ENCODE measurements around the gene BRAF.
"Not testable (repeated sequence)": the region's sequence is repeated elsewhere in the genome, so short reads cannot be mapped to it uniquely, and the experiment has no call there.

The BRAF gene

DNA sequence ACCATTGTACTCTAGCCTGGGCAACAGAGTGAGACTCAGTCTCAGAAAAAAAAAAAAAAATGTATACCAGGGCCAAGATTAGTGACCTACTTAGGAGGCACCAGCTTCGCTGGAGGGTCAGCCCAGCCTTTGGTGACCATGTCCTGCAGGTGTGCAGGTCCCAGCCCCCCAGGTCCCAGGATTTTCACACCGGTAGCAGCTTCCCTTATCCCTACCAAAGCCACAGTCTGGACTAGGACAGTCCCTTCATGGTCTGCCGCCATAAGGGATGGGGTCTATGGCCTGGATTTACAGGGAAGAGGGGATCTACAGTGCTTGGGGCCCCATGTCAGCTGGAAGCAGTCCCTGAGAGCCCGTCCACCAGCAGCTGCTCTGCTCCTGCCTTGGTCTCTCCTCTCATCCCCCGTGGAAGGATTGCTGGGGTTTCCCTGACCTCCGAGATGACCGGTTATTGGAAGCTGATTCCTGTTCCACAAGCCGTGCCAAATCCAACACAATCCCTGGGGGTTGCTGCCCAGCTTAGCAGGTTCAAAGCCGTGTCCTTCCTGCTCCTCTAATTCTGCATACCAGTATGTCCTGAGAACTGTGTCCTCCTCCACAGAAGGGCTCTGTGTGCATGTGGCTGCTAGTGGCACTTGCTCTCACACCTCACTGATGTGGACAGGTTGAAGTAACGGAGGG is 239.2 kb downstream of the BRAF start:
- in situ Hi-C loops (cut with MboI; ENCODE audit: low sequenced_read_pairs): no loop called here

DNA sequence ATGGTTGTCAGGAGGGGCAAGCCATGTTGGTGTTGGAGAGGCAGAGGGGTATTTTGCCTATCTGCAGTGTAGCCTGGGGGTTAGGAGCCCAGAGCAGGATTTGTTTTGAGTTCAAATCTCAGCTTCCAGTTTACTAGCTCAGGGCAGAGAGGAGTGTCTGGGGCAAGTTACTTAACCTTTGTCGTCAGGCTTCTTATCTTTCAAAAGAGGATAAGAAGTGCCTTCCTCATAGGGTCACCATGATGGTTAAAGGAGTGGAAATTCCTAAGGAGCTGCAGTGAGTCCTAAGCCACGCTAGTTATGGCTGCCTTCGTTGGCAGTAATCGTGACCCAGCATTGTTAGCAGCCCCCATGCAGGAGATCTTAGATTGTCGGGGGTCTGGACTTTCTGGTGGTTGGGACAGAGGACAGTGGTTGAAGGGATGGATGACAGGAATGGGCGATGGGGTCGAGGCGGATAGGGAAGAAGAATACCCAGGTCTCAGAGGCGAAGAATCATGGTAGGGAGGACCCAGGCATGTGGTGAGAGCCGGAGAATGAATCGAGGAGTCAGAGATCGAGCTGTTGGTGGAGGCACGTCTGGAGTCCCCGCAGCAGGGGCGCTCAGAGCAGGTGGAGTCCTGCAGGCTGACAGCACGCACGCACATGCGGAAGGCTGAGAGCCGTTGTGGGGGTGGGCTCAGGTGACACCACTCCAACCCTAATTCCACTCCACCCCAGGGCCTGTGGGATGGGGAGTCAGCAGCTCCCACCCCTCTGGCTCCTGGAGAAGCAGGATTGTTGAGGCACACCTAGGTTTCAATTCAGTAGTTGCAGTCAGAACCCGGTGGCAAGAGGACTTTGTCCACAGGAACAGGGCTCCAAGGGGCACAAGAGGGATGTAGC is 240.4 kb downstream of the BRAF start:
- in situ Hi-C loops (cut with MboI; ENCODE audit: low sequenced_read_pairs): no loop called here

DNA sequence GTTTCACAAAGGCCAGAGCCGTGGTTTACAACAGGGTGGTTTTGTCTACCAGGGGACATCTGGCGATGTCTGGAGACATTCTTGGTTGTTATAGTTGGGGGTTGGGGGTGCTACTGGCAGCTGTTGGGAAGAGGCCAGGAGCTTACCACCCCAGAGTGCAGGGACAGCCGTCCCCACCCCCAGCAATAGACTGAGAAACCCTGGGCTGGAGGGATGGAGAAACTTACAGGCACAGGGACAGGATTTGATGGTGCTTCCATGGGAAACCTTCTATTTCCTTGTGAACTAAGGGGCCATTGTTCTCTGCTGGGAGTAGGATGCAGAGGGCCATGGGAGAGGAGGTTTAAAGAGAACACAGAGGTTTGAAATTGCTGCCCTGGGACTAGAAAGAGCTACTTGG is 241.1 kb downstream of the BRAF start:
- in situ Hi-C loops (cut with MboI; ENCODE audit: low sequenced_read_pairs): no loop called here

DNA sequence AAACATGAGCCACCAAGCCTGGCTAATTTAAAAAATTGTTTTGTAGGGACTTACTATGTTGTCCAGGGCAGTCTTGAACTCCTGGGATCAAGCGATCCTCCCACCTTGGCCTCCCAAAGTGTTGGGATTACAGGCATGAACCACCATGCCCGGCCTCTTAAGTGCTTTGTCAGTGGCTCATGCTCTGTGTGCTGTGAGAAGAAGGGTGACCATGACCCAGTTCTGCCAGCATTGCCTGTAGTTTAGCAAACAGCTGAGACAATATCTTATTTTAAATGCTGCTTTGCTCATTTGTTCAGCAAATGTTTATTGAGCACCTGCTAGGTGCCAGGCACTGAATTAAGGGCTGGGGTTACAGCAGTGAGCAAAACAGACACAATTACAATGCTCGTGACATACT is 243.0 kb downstream of the BRAF start:
- in situ Hi-C loops (cut with MboI; ENCODE audit: low sequenced_read_pairs): no loop called here

GRCh38 chr7:140680886-140681285 is 243.8 kb downstream of the BRAF start:
- in situ Hi-C loops (cut with MboI; ENCODE audit: low sequenced_read_pairs): no loop called here

DNA sequence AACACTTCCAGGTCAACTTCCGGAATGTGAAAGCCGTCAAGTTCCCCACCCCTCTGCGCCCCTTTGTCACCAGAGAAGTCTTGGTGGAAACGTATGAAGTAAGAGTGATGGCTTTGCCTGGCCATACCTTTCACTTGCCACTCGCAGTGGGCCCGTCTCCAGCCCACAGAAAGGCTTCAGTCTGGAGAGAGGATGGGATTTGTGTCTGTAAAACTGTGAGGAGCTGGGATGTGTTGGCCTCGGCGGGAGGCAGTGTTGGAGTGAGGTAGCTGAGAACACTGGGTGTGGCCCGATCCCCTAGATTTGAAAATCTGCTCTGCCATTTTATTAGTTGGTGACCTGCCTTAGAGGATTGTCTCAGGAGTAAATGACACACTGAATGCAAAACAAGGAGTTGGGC is 245.5 kb downstream of the BRAF start:
- in situ Hi-C loops (cut with MboI; ENCODE audit: low sequenced_read_pairs): no loop called here

DNA sequence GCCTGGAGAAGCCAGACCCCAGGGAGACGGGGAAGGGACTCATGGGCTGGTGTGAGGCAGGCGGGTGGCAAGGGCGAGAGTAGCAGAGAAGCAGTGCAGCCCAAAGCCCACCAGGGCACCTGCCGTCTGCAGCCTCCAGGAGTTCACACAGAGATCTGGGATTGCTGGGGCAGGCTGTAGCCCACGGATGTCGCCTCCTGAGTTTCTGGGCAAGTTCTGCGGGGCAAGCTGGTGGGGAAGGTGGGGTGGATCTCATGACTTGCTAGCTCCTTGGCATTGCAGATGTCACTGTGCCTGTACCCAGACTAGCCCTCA is 246.0 kb downstream of the BRAF start:
- in situ Hi-C loops (cut with MboI; ENCODE audit: low sequenced_read_pairs): no loop called here

GRCh38 chr7:140678081-140678815 is 246.5 kb downstream of the BRAF start:
- in situ Hi-C loops (cut with MboI; ENCODE audit: low sequenced_read_pairs): no loop called here

DNA sequence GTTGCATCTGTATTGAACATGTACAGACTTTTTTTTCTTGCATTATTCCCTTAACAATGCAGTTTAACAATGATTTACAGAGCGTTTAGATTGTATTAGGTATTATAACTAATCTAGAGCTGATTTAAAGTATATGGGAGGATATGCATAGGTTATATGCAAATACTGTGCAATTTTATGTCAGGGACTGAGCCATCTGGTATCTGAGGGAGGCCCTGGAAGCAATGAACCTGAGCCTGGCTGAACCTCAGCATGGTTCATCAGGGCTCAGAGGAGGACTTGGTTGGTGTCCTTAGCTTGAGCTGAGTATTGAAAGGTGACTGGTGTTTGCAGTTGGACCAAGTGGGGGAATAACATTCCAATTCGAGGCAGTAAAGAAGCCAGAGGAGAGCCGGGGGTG is 247.2 kb downstream of the BRAF start:
- in situ Hi-C loops (cut with MboI; ENCODE audit: low sequenced_read_pairs): no loop called here

DNA sequence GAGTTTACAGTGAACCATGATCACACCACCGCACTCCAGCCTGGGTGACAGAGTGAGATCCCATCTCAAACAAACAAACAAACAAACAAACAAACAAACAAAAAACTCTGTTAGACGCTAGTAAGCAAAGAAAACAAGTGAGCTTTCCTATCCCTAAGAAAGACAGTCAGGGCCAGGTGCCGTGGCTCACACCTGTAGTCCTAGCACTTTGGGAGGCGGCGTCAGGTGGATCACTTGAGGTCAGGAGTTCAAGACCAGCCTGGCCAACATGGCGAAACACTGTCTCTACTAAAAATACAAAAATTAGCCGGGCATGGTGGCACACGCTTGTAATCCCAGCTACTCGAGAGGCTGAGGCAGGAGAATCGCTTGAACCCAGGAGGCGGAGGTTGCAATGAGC is 247.8 kb downstream of the BRAF start:
- in situ Hi-C loops (cut with MboI; ENCODE audit: low sequenced_read_pairs): not testable (repeated sequence)

DNA sequence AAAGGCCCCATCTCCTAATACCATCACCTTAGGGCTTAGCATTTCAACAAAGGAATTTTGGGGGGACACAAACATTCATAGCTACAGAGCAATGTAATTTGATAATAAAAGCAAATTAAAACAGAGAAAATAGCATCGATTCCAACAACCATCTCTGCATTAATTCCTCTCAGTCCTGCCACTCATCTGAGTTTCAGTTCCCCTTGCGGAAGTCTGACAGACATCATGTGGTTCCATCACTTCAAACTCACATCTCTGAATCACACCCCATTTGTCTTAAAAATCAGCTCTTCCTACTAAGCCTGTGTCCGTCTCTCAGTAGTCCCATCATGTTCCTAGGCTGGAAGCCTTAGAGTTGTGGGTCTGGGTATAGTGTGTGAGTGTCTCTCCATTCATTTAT is 248.4 kb downstream of the BRAF start:
- in situ Hi-C loops (cut with MboI; ENCODE audit: low sequenced_read_pairs): no loop called here

DNA sequence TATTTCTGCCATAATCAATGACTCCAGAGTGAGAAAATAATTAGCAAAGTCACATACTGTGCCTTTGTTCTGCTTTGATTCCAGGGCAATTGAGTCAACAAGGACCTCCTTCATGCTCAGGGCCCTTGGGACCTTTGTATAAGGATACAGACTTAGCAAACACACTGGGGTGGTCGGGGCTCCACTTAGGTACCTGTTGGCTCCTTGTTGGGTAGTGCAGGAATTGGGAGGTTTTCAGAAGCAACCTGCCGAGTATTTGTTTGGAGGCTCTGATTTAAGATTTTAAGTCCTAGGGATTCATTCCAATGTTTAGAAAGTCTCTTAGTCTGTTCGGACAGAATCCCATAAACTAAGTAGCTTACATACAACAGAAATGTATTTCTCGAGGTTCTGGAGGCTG is 249.0 kb downstream of the BRAF start:
- in situ Hi-C loops (cut with MboI; ENCODE audit: low sequenced_read_pairs): no loop called here

GRCh38 chr7:140674899-140675701 is 249.6 kb downstream of the BRAF start:
- in situ Hi-C loops (cut with MboI; ENCODE audit: low sequenced_read_pairs): no loop called here

DNA sequence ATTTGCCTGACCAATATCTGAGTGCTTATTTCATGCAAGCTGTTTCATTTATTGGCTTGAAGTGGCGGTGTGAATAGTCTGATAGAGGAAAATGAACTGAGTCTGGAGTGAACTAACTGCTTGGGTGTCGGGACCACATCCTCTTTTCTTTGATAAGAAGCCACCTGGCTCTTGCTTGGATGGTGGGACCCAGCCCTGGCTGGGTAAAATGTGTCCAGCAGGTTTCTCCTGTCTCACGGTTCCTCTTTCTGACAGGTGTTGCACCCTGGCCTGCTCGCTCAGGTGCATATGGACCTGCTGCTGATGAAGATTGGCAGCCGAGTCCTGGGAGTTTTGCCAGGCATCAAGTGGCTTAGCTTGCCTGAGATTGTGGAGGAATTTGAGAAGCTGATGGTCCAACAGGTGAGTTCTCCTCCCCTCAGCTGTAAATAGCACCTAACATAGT is 250.4 kb downstream of the BRAF start:
- in situ Hi-C loops (cut with MboI; ENCODE audit: low sequenced_read_pairs): no loop called here

GRCh38 chr7:140673774-140674155 is 251.0 kb downstream of the BRAF start:
- in situ Hi-C loops (cut with MboI; ENCODE audit: low sequenced_read_pairs): no loop called here

DNA sequence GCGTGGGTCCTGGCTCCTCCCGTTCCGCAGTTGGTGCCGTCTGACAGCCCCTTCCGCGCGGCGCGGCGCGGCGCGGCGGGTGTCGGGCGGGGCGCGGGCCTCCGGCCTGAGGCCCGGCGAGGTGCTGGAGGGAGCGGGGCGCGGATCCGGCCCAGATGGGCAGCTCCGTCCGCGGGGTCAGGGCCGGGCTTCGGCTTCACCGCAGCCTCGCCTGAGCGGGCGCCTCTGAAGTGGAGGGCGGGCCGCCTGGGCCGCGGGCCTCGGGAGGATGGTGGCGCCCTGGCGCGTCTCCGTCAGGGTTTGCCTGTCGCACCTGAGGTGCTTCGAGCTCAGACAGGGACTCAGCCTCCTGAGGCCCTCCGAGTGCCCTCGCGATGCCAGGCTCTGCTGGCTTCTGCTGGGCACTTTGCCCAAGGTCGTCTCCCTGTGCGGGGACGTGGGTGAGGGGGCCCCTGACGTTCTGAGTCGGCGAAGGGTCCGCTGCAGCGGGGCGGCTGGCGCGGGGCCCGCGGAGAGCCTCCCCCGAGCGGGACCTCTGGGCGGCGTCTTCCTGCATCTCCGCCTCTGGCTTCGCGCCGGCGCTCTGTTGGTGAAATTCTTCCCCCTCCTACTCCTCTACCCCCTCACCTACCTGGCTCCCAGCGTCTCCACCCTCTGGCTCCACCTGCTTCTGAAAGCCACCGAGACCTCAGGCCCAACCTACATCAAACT is 251.5 kb downstream of the BRAF start:
- in situ Hi-C loops (cut with MboI; ENCODE audit: low sequenced_read_pairs): no loop called here

DNA sequence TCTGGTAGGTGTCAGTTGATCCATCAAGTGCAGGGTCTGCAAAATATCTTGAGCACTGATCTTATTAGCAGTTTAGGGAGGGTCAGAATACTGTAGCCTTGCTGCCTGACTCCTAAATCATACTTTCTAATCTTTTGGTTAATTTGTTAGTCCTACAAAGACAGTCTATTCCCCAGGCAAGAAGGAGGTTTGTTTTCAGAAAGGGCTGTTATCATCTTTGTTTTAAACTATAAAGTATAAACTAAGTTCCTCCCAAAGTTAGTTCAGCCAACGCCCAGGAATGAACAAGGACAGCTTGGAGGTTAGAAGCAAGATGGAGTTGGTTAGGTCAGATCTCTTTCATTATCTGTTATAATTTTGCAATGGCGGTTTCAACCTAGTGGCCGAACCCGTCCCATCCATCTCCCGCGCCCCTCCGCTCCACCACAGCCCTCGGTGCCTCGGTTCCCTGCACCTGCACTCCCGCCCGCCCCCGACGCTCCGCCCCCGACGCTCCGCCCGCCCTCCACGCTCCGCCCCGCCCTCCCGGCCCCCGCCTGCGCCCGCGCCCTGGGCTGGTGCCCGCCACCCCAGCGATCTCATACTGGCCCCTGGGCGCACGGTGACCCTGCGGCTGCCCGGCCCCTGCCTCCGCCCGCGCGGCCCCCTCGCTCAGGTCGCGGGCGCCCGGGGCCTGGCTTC is 252.2 kb downstream of the BRAF start, which contains the start of gene ADCK2:
Gene ADCK2 (plus strand): TSS at position 564 of the 681 bp plus-strand sequence. CDS start 386 bp downstream, outside the sequence.
- in situ Hi-C loops (cut with MboI; ENCODE audit: low sequenced_read_pairs): no loop called here

- in situ Hi-C loops (cut with MboI; ENCODE audit: low sequenced_read_pairs): no loop called here
Observed at GRCh38 chr7:140671966-140672365, 252.8 kb downstream of the BRAF start.

GRCh38 chr7:140670343-140670935 is 254.3 kb downstream of the BRAF start:
- in situ Hi-C loops (cut with MboI; ENCODE audit: low sequenced_read_pairs): no loop called here
